Nephron (organoid): ENCODE data around the gene CREB5.

Experiments used
- H3K27ac Mint-ChIP-seq, 3 experiments: 2 replicates each; pipeline ENCODE4 v1.8.0; 2020; ENCODE audit warnings: mixed read lengths in 3 of 3, mild to moderate bottlenecking in 2 of 3, moderate library complexity in 1 of 3
- H3K27me3 Mint-ChIP-seq: 2 replicates; pipeline ENCODE4 v1.8.0; 2021; ENCODE audit warnings: low read depth, mild to moderate bottlenecking, moderate library complexity, mixed read lengths
- H3K36me3 Mint-ChIP-seq: 2 replicates; pipeline ENCODE4 v1.8.0; 2020; ENCODE audit warnings: low read depth, mixed read lengths
- H3K4me1 Mint-ChIP-seq: 2 replicates; pipeline ENCODE4 v1.8.0; 2020; ENCODE audit warnings: mixed read lengths
- H3K4me3 Mint-ChIP-seq, 3 experiments: 2 replicates each; pipeline ENCODE4 v1.8.0; 2020; ENCODE audit warnings: mild to moderate bottlenecking in 3 of 3, mixed read lengths in 3 of 3, moderate library complexity in 2 of 3
- H3K9me3 Mint-ChIP-seq: 2 replicates; pipeline ENCODE4 v1.8.0; 2020; ENCODE audit warnings: mixed read lengths
- TF ChIP-seq, protein P1 (sequence below), 3 experiments: fragments of 200-600 bp; sonication (generic); IDR thresholded peaks; one replicate each; pipeline ENCODE4 v1.5.0; 2021; ENCODE audit warnings: antibody characterized with exemption in 3 of 3; ENCODE audit not compliant: unreplicated experiment in 3 of 3

Gene CREB5

GRCh38 chr7:28762651-28763050, 350.3 kb downstream of the CREB5 start:
- Mint-ChIP-seq H3K27me3 (no peaks in the 10 kb centered on the region), H3K4me3 (no peak overlapping the region), H3K9me3 (no peaks in the 10 kb centered on the region), H3K36me3 (no peaks in the 10 kb centered on the region), H3K27ac (no peak overlapping the region), H3K4me1 (peaks cover 29% of the 10 kb centered on the region)
- TF ChIP-seq, protein P1, sequence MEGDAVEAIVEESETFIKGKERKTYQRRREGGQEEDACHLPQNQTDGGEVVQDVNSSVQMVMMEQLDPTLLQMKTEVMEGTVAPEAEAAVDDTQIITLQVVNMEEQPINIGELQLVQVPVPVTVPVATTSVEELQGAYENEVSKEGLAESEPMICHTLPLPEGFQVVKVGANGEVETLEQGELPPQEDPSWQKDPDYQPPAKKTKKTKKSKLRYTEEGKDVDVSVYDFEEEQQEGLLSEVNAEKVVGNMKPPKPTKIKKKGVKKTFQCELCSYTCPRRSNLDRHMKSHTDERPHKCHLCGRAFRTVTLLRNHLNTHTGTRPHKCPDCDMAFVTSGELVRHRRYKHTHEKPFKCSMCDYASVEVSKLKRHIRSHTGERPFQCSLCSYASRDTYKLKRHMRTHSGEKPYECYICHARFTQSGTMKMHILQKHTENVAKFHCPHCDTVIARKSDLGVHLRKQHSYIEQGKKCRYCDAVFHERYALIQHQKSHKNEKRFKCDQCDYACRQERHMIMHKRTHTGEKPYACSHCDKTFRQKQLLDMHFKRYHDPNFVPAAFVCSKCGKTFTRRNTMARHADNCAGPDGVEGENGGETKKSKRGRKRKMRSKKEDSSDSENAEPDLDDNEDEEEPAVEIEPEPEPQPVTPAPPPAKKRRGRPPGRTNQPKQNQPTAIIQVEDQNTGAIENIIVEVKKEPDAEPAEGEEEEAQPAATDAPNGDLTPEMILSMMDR (IDR thresholded peaks at IDR 0.05; ENCODE audit: unreplicated experiment in 3 of 3): no peak

DNA sequence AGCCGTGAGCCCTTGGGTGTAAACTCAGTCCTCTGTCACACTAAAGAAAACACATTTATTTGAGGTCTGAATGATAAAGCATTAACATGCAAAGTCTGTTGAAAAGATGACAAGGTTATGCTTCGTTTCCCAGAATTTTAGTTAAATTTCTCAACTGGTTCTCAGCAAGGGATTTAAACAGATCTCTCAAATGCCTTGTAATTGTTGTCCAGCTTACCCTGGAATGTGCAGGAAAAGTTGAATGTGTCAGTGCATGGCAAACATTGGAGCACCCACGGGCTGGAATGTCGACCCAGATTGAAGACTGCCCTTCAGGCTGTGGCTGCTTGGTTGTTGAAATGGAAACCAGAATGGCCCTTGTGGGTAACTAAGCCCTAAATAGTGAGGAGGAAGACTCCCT, 354.0 kb downstream of the CREB5 start:
- no peaks in the 10 kb centered on the region for H3K9me3 Mint-ChIP-seq
- no peaks in the 10 kb centered on the region for H3K27me3 Mint-ChIP-seq
- H3K27ac Mint-ChIP-seq: no peak overlapping the region
- TF ChIP-seq, protein P1 (IDR thresholded peaks at IDR 0.05; ENCODE audit: unreplicated experiment in 3 of 3): no peak
- no peak overlapping the region for H3K4me3 Mint-ChIP-seq
- H3K4me1 Mint-ChIP-seq: peaks cover 9% of the 10 kb centered on the region
- H3K36me3 Mint-ChIP-seq: no peaks in the 10 kb centered on the region

- Mint-ChIP-seq H3K4me1 (peaks cover 10% of the 10 kb centered on the region), H3K36me3 (no peaks in the 10 kb centered on the region), H3K4me3 (no peak overlapping the region), H3K27ac (no peak overlapping the region), H3K27me3 (peaks cover 4% of the 10 kb centered on the region), H3K9me3 (no peaks in the 10 kb centered on the region)
- TF ChIP-seq, protein P1 (IDR thresholded peaks at IDR 0.05; ENCODE audit: unreplicated experiment in 3 of 3): no peak
Measured at GRCh38 chr7:28767356-28767755, 355.0 kb downstream of the CREB5 start.

- Mint-ChIP-seq H3K36me3 (no peaks in the 10 kb centered on the region), H3K27ac (peak overlapping the region in 1 of 3 experiments; percentile 19), H3K4me3 (no peak overlapping the region), H3K9me3 (no peaks in the 10 kb centered on the region), H3K27me3 (peaks cover 4% of the 10 kb centered on the region), H3K4me1 (peaks cover 7% of the 10 kb centered on the region)
- TF ChIP-seq, protein P1 (IDR thresholded peaks at IDR 0.05; ENCODE audit: unreplicated experiment in 3 of 3): no peak
Measured at GRCh38 chr7:28768577-28769147, 356.3 kb downstream of the CREB5 start.

- Mint-ChIP-seq H3K36me3 (no peaks in the 10 kb centered on the region), H3K27me3 (peaks cover 4% of the 10 kb centered on the region), H3K27ac (peak overlapping the region; percentile 8 to 53 (median 30)), H3K4me1 (peaks cover 24% of the 10 kb centered on the region), H3K4me3 (no peak overlapping the region), H3K9me3 (no peaks in the 10 kb centered on the region)
- TF ChIP-seq, protein P1 (IDR thresholded peaks at IDR 0.05; ENCODE audit: unreplicated experiment in 3 of 3): no peak
Measured at GRCh38 chr7:28771906-28772622, 359.7 kb downstream of the CREB5 start.
